Measurements from ENCODE around the gene ACTL7A. TPM values are rescaled to one million over a fixed set of nuclear protein-coding genes. Genes with fewer than 3 reads are reported as not detected.

Gene ACTL7A
- total RNA-seq = not detected in 2 replicates

GRCh38 chr9:108861997-108862396 is at the start of gene ACTL7A:
TSS of gene ACTL7A (plus strand) at chr9:108862266. CDS start at chr9:108862323, 57 bp downstream.

GRCh38 chr9:108855888-108856287 is 6.2 kb upstream of the ACTL7A start, which contains the start of gene ACTL7B:
TSS of gene ACTL7B (minus strand) at chr9:108855986. CDS start at chr9:108855930, 56 bp downstream.

Other genes starting within 250 kb of the ACTL7A start
- gene ACTL7B, start 6.3 kb upstream of the ACTL7A start, total RNA-seq = not detected in 2 replicates
- 31.5 and 39.4 TPM in 2 replicates for gene ELP1, start 71.9 kb downstream of the ACTL7A start, total RNA-seq
- gene ABITRAM, start 72.1 kb downstream of the ACTL7A start, total RNA-seq = 5.8 and 6.9 TPM in 2 replicates
- gene CTNNAL1, start 151.2 kb downstream of the ACTL7A start, total RNA-seq = 41.0 and 45.7 TPM in 2 replicates